Naive thymus-derived CD8-positive, alpha-beta T cell (primary cell): ENCODE data around the gene PCNT. TPM values are rescaled to one million over a fixed set of nuclear protein-coding genes. Genes with fewer than 3 reads are reported as not detected.
"Not testable (repeated sequence)": the region's sequence is repeated elsewhere in the genome, so short reads cannot be mapped to it uniquely, and the experiment has no call there.

Experiments
- ATAC-seq, 2 donors: fragments of 150-1000 bp; cut with Tn5 transposase in 1 of 2; sonication (Bioruptor Pico), chemical (Tn5 transposase) in 1 of 2; 1 replicate in 1 of 2; 2 replicates in 1 of 2; pipeline ENCODE4 v1.10.0; 2021; ENCODE audit warnings: mild to moderate bottlenecking in 2 of 2, moderate library complexity in 2 of 2
- POLR2A ChIA-PET: fragments of 350-600 bp; sonication (Branson Sonifier 250); formaldehyde crosslinking; loops from one replicate; lab custom pipeline; 2021; ENCODE audit warnings: antibody characterized with exemption; lab: Charles Lee
- DNase-seq, 10 donors: peaks; one replicate each; pipeline versions ENCODE4 v3.0.0 to v3.0.0-alpha.2; 2020 to 2022
- H3K27ac Mint-ChIP-seq, 10 donors: one replicate each; pipeline ENCODE4 v1.8.0; 2020 to 2022; ENCODE audit warnings: mild to moderate bottlenecking in 10 of 10, mixed read lengths in 10 of 10, moderate library complexity in 4 of 10, inconsistent platforms in 1 of 10
- H3K27me3 Mint-ChIP-seq, 5 donors: one replicate each; pipeline ENCODE4 v1.8.0; 2021 to 2022; ENCODE audit warnings: mixed read lengths in 5 of 5
- H3K36me3 Mint-ChIP-seq, 3 donors: one replicate each; pipeline ENCODE4 v1.8.0; 2020 to 2022; ENCODE audit warnings: mixed read lengths in 3 of 3, mild to moderate bottlenecking in 2 of 3, inconsistent platforms in 1 of 3
- H3K4me1 Mint-ChIP-seq, 4 donors: one replicate each; pipeline ENCODE4 v1.8.0; 2021 to 2022; ENCODE audit warnings: mixed read lengths in 4 of 4
- H3K4me3 Mint-ChIP-seq, 10 donors: one replicate each; pipeline ENCODE4 v1.8.0; 2020 to 2022; ENCODE audit warnings: mild to moderate bottlenecking in 10 of 10, mixed read lengths in 10 of 10, moderate library complexity in 6 of 10, inconsistent platforms in 1 of 10
- H3K9me3 Mint-ChIP-seq, 9 donors: one replicate each; pipeline ENCODE4 v1.8.0; 2020 to 2022; ENCODE audit warnings: mixed read lengths in 9 of 9, mild to moderate bottlenecking in 3 of 9, inconsistent platforms in 1 of 9, moderate library complexity in 1 of 9
- polyA plus RNA-seq, 3 donors: library from polyadenylated mRNA; unstranded; fragments of 300-500 nt; fragmentation: Illumina TruSeq; gene quantifications; one replicate each; pipeline ENCODE4 v1.2.3, GENCODE V29; 2021
- total RNA-seq, 8 experiments: library from RNA in 2 of 8; stranded (reverse) in 2 of 8; gene quantifications; one replicate each; pipeline ENCODE4 v1.2.3 and lab custom pipeline; 2021 to 2026

The PCNT gene
- total and polyA plus RNA-seq, 5 experiments from 2014 or later, result 17.2 to 86.2 (median 37.4) TPM

DNA sequence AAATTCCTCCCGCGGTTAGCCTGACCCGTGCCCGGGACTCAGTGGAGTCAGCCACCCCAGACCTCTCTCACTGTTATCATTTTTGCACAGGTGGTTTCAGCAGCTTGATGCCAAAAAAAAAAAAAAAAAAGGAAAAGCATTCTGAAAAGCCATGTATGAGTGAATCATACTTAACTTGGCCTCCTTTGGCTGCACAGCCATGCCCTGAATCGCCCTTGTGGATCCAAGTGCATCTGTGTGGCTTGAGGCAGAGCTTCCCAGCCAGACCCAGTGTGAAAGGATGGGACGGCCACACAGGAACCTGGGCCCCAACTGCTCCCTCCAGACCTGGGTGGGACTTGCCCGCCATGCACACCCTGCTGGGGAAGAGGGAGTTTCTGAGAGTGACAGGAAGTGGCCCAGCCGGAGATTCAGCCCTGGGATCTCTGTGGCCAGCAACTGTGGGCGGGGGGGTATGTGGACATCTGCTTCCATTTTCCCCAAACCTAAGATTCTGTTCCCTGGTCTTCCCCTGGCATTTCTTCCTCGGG is 29.2 kb upstream of the PCNT start:
- Mint-ChIP-seq H3K4me1 (peaks cover 9 to 32% (median 16%) of the 10 kb centered on the region in 4 donors), H3K36me3 (peaks cover 0 to 12% (median 9%) of the 10 kb centered on the region in 3 donors), H3K4me3 (peak overlapping the region in 2 of 10 donors; percentile 7 to 64), H3K9me3 (peaks cover 0 to 4% (median 0%) of the 10 kb centered on the region in 9 donors), H3K27ac (peak overlapping the region in 2 of 10 donors; percentile 24 to 29), H3K27me3 (peaks cover 0 to 2% (median 0%) of the 10 kb centered on the region in 5 donors)
- ATAC-seq (no peak), DNase-seq (no peak)
- POLR2A ChIA-PET, result no interaction called here

DNA sequence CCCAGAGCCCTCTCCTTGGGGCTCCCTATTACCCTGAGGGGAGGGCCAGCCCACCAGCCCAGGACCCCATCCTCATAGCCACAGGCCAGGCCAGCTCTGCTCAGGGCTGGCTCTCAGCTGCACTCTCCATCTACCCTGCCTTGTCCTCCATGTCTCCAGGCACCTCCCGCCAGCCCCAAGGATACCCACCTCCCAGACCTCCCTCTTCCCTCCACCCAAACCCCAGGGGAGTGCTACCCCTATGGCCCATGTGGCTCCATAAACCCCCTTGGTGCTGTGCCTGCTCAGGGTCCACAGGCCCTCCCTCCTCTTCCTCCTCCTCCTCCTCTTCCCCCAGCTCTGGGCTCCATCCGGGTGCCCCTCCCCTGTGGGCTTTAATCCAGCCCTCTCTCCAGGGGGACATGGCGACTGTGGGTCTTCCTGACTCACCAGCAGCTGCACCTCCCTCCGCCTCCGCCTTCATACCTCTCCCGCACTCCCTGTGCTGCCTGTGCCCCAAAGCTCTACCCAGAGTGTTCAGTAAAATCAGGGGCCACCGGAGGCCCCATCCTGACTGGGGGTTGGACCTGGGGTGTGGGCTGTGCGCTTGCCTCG is 28.7 kb upstream of the PCNT start:
- ATAC-seq, result no peak

DNA sequence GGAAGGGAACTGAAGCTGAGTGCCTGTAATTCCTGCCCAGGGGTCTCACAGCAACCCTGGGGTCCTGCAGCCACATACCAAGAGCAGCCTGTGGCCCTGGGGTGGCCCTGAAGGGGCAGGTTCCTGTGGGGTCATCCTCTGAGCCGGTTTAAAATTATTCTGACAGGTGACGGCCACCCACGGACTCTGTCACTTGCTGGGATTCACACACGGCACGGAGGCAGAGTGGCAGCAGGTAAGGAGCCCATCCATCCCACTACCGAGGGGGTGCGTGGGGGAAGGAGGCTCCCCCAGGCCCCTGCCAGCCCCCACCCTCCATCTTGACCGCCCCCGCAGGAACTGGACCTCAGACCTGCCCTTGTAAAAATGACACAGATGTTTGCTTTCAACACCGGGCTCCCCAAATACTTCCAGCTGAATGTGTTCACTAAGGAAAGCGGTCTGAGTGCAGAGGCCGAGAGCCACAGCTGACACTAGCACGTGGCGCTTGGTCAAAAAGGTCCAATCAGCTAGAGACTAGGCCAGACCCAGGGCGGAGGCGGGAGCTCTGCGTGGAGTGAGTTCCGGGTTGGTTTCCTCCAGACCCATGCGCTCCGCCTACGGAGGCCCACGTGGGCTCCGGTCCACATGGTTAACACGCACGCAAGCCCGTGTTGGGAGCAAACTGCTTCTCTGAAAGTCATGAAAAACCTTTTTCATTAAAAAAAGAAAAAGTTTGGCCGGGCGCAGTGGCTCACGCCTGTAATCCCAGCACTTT is 27.8 kb upstream of the PCNT start:
- H3K27ac Mint-ChIP-seq, result peak overlapping the region in 8 of 10 donors; percentile 25 to 90 (median 86)
- POLR2A ChIA-PET, result interaction anchor here (0.6 to 1.2 kb wide), 4 partner anchors 11 to 219 kb away, joined by 3 to 7 read pairs (median 4); partner anchors contain the start of genes MCM3AP and YBEY
- H3K27me3 Mint-ChIP-seq, result peaks cover 0 to 2% (median 0%) of the 10 kb centered on the region in 5 donors
- peak; percentile 89 to 90 for ATAC-seq
- peak overlapping the region in 9 of 10 donors; percentile 33 to 78 (median 69) for H3K4me3 Mint-ChIP-seq
- peak in 9 of 10 donors; percentile 10 to 77 (median 43) for DNase-seq
- peaks cover 0 to 11% (median 8%) of the 10 kb centered on the region in 3 donors for H3K36me3 Mint-ChIP-seq
- H3K9me3 Mint-ChIP-seq, result peaks cover 0 to 4% (median 0%) of the 10 kb centered on the region in 9 donors
- H3K4me1 Mint-ChIP-seq, result peaks cover 7 to 24% (median 14%) of the 10 kb centered on the region in 4 donors

More for the DNA sequence above, 28.7 kb upstream of the PCNT start:
- Mint-ChIP-seq H3K27ac (peak overlapping the region in 4 of 10 donors; percentile 24 to 72 (median 48)), H3K4me1 (peaks cover 7 to 29% (median 15%) of the 10 kb centered on the region in 4 donors), H3K36me3 (peaks cover 0 to 12% (median 9%) of the 10 kb centered on the region in 3 donors), H3K4me3 (peak overlapping the region in 3 of 10 donors; percentile 7 to 64 (median 26)), H3K27me3 (peaks cover 0 to 2% (median 0%) of the 10 kb centered on the region in 5 donors), H3K9me3 (peaks cover 0 to 4% (median 0%) of the 10 kb centered on the region in 9 donors)
- POLR2A ChIA-PET, result no interaction called here
- DNase-seq, result no peak

DNA sequence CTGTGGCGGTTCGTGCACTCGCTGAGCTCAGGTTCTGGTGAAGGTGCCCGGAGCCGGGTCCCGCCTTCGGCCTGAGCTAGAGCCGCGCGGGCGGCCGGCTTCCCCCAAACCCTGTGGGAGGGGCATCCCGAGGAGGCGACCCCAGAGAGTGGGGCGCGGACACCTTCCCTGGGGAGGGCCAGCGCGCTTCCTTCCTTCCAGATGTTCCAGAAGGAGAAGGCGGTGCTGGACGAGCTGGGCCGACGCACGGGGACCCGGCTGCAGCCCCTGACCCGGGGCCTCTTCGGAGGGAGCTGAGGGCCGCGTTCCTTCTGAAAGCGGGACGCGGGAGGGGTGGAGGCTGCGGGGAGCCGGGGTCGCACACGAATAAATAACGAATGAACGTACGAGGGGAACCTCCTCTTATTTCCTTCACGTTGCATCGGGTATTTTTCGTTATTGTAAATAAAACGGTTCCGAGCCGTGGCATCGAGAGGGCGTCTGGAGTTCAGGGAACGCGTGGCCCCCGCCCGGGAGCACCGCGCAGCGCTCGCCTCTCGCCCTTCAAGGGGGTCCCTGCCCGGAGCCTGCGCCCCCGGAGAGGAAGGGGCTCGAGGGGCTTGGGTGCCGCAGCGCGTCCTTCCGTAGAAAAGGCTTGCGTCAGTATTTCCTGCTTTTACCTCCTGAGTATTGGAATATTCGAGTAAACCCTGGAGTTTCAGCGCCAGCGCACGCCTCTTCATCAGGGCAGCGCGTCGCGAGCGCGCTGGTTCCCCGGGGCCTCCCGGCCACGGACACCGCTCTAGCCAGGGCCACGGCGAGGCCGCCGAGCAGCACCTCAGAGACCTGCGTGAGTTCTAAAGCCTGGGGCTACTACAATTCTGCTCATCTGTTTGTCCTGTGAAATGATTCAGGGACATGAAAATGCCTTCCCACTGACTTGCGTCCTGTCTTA is 26.4 kb upstream of the PCNT start:
- ATAC-seq (peak; percentile 33 to 45), DNase-seq (peak in 3 of 10 donors; percentile 15 to 20 (median 15))
- peaks cover 0 to 4% (median 0%) of the 10 kb centered on the region in 9 donors for H3K9me3 Mint-ChIP-seq
- H3K36me3 Mint-ChIP-seq, result peaks cover 0 to 2% (median 0%) of the 10 kb centered on the region in 3 donors
- H3K27ac Mint-ChIP-seq, result peak overlapping the region in 6 of 10 donors; percentile 11 to 94 (median 76)
- peak overlapping the region; percentile 57 to 91 (median 71) for H3K4me3 Mint-ChIP-seq
- POLR2A ChIA-PET, result interaction anchor here (1.0 kb wide), 1 partner anchor 128 kb away, joined by 3 read pairs; no protein-coding TSS in a partner anchor
- peaks cover 5 to 22% (median 13%) of the 10 kb centered on the region in 4 donors for H3K4me1 Mint-ChIP-seq
- H3K27me3 Mint-ChIP-seq, result peaks cover 0 to 2% (median 0%) of the 10 kb centered on the region in 5 donors

DNA sequence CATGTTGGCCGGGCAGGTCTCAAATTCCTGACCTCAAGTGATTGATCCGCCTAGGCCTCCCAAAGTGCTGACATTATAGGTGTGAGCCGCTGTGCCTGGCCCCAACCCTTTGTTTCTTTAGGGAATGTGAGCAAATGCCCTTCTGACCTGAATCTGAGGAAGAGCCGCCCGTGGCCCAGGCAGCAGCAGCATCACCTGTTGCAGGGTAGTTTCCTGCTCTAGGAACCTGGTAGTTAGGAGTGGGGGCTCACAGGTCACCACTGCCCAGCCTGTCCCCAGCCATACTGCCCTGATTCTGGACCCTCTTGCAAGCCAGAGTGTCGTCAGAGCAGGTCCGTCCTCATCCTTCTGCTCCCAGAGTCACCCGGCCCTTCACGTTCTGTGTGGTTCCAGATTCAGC is 24.8 kb upstream of the PCNT start:
- H3K27me3 Mint-ChIP-seq, result peaks cover 0 to 2% (median 0%) of the 10 kb centered on the region in 5 donors
- H3K9me3 Mint-ChIP-seq, result peaks cover 0 to 4% (median 0%) of the 10 kb centered on the region in 9 donors
- POLR2A ChIA-PET, result no interaction called here
- peak overlapping the region in 1 of 10 donors; percentile 15 for H3K27ac Mint-ChIP-seq
- peaks cover 5 to 22% (median 13%) of the 10 kb centered on the region in 4 donors for H3K4me1 Mint-ChIP-seq
- no peak for ATAC-seq
- H3K36me3 Mint-ChIP-seq, result peaks cover 0 to 5% (median 1%) of the 10 kb centered on the region in 3 donors
- peak overlapping the region in 5 of 10 donors; percentile 15 to 64 (median 40) for H3K4me3 Mint-ChIP-seq
- no peak for DNase-seq

DNA sequence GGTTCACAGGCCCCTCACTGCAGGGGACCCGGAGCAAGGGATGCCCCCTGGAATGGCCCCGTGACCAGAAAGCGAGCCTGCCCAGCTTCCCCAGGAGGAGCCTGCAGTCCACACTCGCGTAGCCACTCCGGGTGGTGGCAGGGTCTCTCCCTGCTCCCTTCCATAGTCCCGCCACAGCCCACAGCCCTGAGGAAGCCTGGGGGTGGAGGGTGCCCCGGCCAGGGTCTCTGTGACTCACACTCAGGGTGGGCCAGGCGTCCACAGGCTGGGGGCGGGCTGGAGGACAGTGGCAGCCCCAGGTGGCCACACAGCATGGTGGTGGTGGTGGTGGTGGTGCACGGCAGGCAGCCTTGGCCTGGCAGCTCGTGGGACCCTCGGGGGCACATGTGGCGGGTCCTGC is 22.2 kb upstream of the PCNT start:
- H3K36me3 Mint-ChIP-seq, result peaks cover 0 to 14% (median 1%) of the 10 kb centered on the region in 3 donors
- H3K27ac Mint-ChIP-seq, result no peak overlapping the region
- no peaks in the 10 kb centered on the region for H3K9me3 Mint-ChIP-seq
- peaks cover 0 to 2% (median 0%) of the 10 kb centered on the region in 5 donors for H3K27me3 Mint-ChIP-seq
- no peak overlapping the region for H3K4me3 Mint-ChIP-seq
- ATAC-seq (no peak), DNase-seq (no peak)
- POLR2A ChIA-PET, result no interaction called here
- H3K4me1 Mint-ChIP-seq, result peaks cover 0 to 7% (median 5%) of the 10 kb centered on the region in 4 donors

DNA sequence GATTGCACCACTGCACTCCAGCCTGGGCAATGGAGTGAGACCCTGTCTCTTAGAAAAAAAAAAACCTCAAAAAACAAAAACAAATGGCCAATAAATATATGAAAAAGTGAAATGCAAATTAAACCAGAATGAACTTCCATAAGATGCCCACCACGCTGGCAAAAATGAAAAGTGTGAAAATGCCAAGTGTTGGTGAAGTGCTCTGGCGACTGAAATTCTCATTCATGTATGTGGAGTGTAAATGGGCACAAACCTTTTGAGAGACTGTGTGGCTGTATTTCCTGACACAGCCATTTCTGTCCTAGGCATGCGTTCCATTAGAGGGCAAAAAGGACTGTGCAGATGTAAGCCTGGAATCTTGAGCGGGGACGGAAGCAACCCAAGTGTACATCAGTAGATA is 19.5 kb upstream of the PCNT start:
- Mint-ChIP-seq H3K4me3 (no peak overlapping the region), H3K27me3 (no peaks in the 10 kb centered on the region), H3K36me3 (peaks cover 0 to 15% (median 1%) of the 10 kb centered on the region in 3 donors), H3K27ac (peak overlapping the region in 1 of 10 donors; percentile 28), H3K9me3 (no peaks in the 10 kb centered on the region), H3K4me1 (peaks cover 0 to 3% (median 0%) of the 10 kb centered on the region in 4 donors)
- POLR2A ChIA-PET, result no interaction called here
- no peak for ATAC-seq
- no peak for DNase-seq

DNA sequence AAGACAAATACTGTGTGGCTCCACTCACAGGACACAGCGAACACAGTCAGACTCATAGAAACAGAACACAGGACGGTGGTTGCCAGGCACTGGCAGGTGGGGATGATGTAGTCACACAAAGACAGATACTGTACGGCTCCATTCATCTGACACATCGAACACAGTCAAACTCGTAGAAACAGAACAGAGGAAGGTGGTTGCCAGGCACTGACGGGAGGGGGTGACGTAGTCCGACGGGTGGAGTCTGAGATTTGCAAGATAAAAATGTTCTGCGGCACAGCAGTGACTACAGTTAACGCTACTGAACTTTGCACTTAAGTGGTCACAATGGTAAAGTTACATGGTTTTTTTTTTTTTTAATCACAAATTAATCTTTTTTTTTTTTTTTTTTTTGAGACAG is 19.0 kb upstream of the PCNT start:
- H3K36me3 Mint-ChIP-seq, result peaks cover 0 to 14% (median 1%) of the 10 kb centered on the region in 3 donors
- DNase-seq (no peak), ATAC-seq (no peak)
- no peaks in the 10 kb centered on the region for H3K27me3 Mint-ChIP-seq
- no peaks in the 10 kb centered on the region for H3K9me3 Mint-ChIP-seq
- no peak overlapping the region for H3K27ac Mint-ChIP-seq
- POLR2A ChIA-PET, result no interaction called here
- H3K4me3 Mint-ChIP-seq, result no peak overlapping the region
- peaks cover 0 to 3% (median 0%) of the 10 kb centered on the region in 4 donors for H3K4me1 Mint-ChIP-seq

DNA sequence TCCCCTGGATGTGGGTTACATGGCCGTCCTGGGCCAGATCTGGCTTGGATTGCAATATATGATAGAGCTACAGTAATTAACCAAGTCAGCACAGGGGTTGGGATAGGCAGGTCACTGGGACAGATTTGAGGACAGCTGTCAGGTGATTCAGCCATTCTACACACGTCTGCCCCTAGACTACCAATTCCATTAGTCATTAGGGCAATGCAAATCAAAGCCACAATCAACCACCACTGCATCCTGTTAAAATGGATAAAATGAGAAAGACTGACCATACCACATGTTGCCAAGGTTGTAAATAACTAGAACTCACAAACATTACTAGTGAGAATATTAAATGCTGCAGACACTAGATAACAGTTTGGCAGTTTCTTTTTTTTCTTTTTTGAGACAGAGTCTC is 16.3 kb upstream of the PCNT start:
- POLR2A ChIA-PET, result no interaction called here
- no peaks in the 10 kb centered on the region for H3K27me3 Mint-ChIP-seq

DNA sequence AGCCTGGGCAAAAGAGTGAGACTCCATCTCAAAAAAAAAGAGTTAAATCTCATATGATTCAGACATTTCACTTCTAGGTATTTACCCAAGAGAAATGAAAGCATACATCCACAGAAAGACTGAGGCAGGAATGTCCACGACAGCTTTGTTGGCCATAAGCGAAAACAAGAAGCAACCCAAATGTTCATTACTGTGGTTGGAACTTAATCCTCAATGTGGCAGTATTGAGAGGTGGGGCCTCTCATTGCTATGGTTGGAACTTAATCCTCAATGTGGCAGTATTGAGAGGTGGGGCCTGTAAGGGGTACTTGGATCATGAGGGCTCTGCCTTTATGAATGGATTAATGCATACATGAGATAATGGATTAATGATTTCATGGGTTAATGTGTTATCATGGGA is 15.5 kb upstream of the PCNT start:
- peaks cover 0 to 3% (median 0%) of the 10 kb centered on the region in 4 donors for H3K4me1 Mint-ChIP-seq
- ATAC-seq (no peak), DNase-seq (no peak)
- H3K4me3 Mint-ChIP-seq, result no peak overlapping the region
- H3K36me3 Mint-ChIP-seq, result peaks cover 0 to 11% (median 0%) of the 10 kb centered on the region in 3 donors
- no peaks in the 10 kb centered on the region for H3K27me3 Mint-ChIP-seq
- H3K27ac Mint-ChIP-seq, result no peak overlapping the region
- H3K9me3 Mint-ChIP-seq, result no peaks in the 10 kb centered on the region
- POLR2A ChIA-PET, result no interaction called here

More for the DNA sequence above, 16.3 kb upstream of the PCNT start:
- Mint-ChIP-seq H3K4me3 (no peak overlapping the region), H3K9me3 (no peaks in the 10 kb centered on the region), H3K27ac (no peak overlapping the region), H3K36me3 (peaks cover 0 to 14% (median 1%) of the 10 kb centered on the region in 3 donors), H3K4me1 (peaks cover 0 to 3% (median 0%) of the 10 kb centered on the region in 4 donors)
- ATAC-seq (no peak), DNase-seq (no peak)

DNA sequence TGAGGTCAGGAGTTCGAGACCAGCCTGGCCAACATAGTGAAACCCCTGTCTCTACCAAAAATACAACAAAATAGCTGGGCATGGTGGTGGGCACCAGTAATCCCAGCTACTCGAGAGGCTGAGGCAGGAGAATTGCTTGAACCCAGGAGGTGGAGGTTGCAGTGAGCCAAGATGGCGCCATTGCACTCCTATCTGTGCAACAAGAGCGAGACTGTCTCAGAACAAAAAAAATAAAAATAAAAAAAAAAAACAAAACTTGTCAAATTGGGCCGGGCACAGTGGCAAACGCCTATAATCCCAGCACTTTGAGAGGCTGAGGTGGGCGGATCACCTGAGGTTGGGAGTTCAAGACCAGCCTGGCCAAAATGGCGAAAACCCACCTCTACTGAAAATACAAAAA is 13.7 kb upstream of the PCNT start:
- H3K36me3 Mint-ChIP-seq, H3K4me3 Mint-ChIP-seq, H3K4me1 Mint-ChIP-seq, H3K9me3 Mint-ChIP-seq, DNase-seq, ATAC-seq, H3K27me3 Mint-ChIP-seq, POLR2A ChIA-PET, H3K27ac Mint-ChIP-seq: not testable (repeated sequence)
